ENCODE measurements around the gene EN2.

DNA sequence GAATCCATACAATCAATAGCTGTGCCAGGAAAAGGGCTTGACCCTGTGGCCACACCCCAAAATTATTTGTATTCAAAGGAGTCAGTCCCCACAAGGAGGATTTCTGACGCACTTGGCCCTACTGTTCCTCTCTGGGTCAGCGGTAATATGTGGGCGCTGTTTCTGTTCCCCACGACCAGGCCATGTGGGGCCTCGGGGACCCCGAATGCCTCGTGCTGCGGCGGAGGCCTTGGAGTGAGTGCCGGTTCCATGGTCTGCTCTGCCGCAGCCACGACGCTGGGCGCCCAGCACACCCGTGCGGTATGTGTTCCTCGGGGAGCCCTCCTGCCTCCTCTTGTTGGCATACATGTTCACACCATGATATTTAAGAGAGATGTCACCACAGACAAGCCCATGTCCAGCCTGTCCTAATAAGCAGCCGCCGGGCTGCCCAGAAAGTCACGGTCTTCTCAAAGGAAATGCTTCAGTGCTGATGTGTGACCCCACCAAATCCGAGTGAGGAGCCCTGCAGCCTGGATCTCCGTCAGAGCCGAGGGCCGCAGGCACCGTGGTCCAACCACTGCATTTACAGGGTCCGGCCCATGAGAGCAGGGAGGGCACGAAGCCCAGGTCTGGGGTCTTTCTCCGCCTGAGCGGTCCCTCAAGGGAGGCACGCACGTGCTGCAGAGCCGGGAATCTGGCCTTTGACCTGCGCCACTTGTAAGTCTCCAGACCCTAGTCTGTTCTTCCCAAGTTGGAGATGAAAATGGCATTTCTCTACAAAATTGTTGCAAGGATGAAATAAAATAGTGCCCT lies 36.0 kb downstream of the EN2 start:
- no peak for TF ChIP-seq CEBPB (IDR thresholded peaks at IDR 0.05)
- no peak for TF ChIP-seq TEAD4 (IDR thresholded peaks at IDR 0.05)
- TF ChIP-seq ZBTB7A (IDR thresholded peaks at IDR 0.05; ENCODE audit: low read depth), result no peak
- no peak for TF ChIP-seq TAF1 (IDR thresholded peaks at IDR 0.05; ENCODE audit: low read depth)
- no peak for TF ChIP-seq FOXM1 (IDR thresholded peaks at IDR 0.05; ENCODE audit: borderline replicate concordance, low read depth)
- no peak for TF ChIP-seq MAX (IDR thresholded peaks at IDR 0.05)
- TF ChIP-seq YY1 (IDR thresholded peaks at IDR 0.05; ENCODE audit: low read depth), result no peak
- TF ChIP-seq EP300 (IDR thresholded peaks at IDR 0.05; ENCODE audit: borderline replicate concordance), result no peak
- TF ChIP-seq RAD21 (IDR thresholded peaks at IDR 0.05; ENCODE audit: low read depth), result no peak
- TF ChIP-seq REST (IDR thresholded peaks at IDR 0.05; ENCODE audit: low read depth), result no peak
- TF ChIP-seq USF1 (IDR thresholded peaks at IDR 0.05), result no peak
- TF ChIP-seq NFIC (IDR thresholded peaks at IDR 0.05), result no peak
- no peak for TF ChIP-seq EGR1 (IDR thresholded peaks at IDR 0.05)

Data from Ishikawa (cell line).